ENCODE data around the gene TMEM267.
"Not testable (repeated sequence)": the region's sequence is repeated elsewhere in the genome, so short reads cannot be mapped to it uniquely, and the experiment has no call there.

TMEM267 gene

GRCh38 chr5:43514471-43514815, 30.8 kb upstream of the TMEM267 start:
- no peak for DNase-seq (ENCODE audit: low spot score)
- TF ChIP-seq CTCF (IDR thresholded peaks at IDR 0.05; ENCODE audit: borderline replicate concordance, control extremely low read depth, extremely low read depth, insufficient read depth, missing control alignments) = no peak
- in situ Hi-C loops (cut with MboI; ENCODE audit: low sequenced_read_pairs, unreplicated experiment) = no loop called here

GRCh38 chr5:43514025-43514424, 30.4 kb upstream of the TMEM267 start:
- DNase-seq (ENCODE audit: low spot score) = no peak
- TF ChIP-seq CTCF (IDR thresholded peaks at IDR 0.05; ENCODE audit: borderline replicate concordance, control extremely low read depth, extremely low read depth, insufficient read depth, missing control alignments) = no peak
- in situ Hi-C loops (cut with MboI; ENCODE audit: low sequenced_read_pairs, unreplicated experiment) = no loop called here

GRCh38 chr5:43511062-43511461, 27.4 kb upstream of the TMEM267 start:
- in situ Hi-C loops (cut with MboI; ENCODE audit: low sequenced_read_pairs, unreplicated experiment); DNase-seq (ENCODE audit: low spot score): not testable (repeated sequence)

GRCh38 chr5:43498581-43498980, 14.9 kb upstream of the TMEM267 start:
- in situ Hi-C loops (cut with MboI; ENCODE audit: low sequenced_read_pairs, unreplicated experiment) = no loop called here
- no peak for TF ChIP-seq CTCF (IDR thresholded peaks at IDR 0.05; ENCODE audit: borderline replicate concordance, control extremely low read depth, extremely low read depth, insufficient read depth, missing control alignments)
- DNase-seq (ENCODE audit: low spot score) = no peak

- DNase-seq (ENCODE audit: low spot score) = no peak
- in situ Hi-C loops (cut with MboI; ENCODE audit: low sequenced_read_pairs, unreplicated experiment) = no loop called here
- no peak for TF ChIP-seq CTCF (IDR thresholded peaks at IDR 0.05; ENCODE audit: borderline replicate concordance, control extremely low read depth, extremely low read depth, insufficient read depth, missing control alignments)
Measured at GRCh38 chr5:43497311-43498104, 13.8 kb upstream of the TMEM267 start.

- in situ Hi-C loops (cut with MboI; ENCODE audit: low sequenced_read_pairs, unreplicated experiment) = no loop called here
- DNase-seq (ENCODE audit: low spot score) = no peak
- TF ChIP-seq CTCF (IDR thresholded peaks at IDR 0.05; ENCODE audit: borderline replicate concordance, control extremely low read depth, extremely low read depth, insufficient read depth, missing control alignments) = no peak
Measured at GRCh38 chr5:43491326-43491725, 7.7 kb upstream of the TMEM267 start.

GRCh38 chr5:43486353-43486752, 2.7 kb upstream of the TMEM267 start:
- in situ Hi-C loops (cut with MboI; ENCODE audit: low sequenced_read_pairs, unreplicated experiment) = no loop called here
- DNase-seq (ENCODE audit: low spot score) = no peak
- TF ChIP-seq CTCF (IDR thresholded peaks at IDR 0.05; ENCODE audit: borderline replicate concordance, control extremely low read depth, extremely low read depth, insufficient read depth, missing control alignments) = no peak

Data from GM13976 (cell line).